Daoy (cell line): ENCODE data around the gene SMG9. TPM values are rescaled to one million over a fixed set of nuclear protein-coding genes. Genes with fewer than 3 reads are reported as not detected.
"Not testable (repeated sequence)": the region's sequence is repeated elsewhere in the genome, so short reads cannot be mapped to it uniquely, and the experiment has no call there.

Experiments
- DNase-seq: peaks from one replicate; pipeline ENCODE4 v3.0.0-alpha.2; 2015; ENCODE audit warnings: low read depth
- total RNA-seq: library from RNA; depleted of rRNA; stranded (reverse); fragments of >200 nt; shearing (Covaris generic); gene quantifications from 2 replicates; pipeline ENCODE4 v1.2.3, GENCODE V29; 2014; rRNA removed

Gene SMG9
- total RNA-seq, 1 experiment from 2014 or later = 14.1 TPM

DNA sequence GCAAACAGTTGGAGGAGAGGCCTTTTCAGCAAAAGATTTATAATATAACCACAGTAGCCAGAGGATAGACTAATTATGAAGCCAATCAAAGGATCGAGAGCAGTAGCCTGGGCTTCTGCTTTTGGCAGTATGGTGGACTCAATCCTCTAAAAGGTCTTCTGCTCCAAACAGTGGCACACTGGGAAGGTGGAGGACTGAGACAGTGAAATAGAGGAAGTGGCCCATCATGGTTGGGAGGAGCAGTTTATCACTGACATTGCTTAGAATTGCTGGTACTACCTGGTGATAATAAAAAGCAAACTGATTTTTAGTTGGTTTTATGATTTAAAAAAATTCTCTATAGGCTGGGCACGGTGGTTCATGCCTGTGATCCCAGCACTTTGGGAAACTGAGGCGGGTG, 63.9 kb downstream of the SMG9 start:
- no peak for DNase-seq

GRCh38 chr19:43690444-43690843, 64.3 kb downstream of the SMG9 start:
- no peak for DNase-seq

DNA sequence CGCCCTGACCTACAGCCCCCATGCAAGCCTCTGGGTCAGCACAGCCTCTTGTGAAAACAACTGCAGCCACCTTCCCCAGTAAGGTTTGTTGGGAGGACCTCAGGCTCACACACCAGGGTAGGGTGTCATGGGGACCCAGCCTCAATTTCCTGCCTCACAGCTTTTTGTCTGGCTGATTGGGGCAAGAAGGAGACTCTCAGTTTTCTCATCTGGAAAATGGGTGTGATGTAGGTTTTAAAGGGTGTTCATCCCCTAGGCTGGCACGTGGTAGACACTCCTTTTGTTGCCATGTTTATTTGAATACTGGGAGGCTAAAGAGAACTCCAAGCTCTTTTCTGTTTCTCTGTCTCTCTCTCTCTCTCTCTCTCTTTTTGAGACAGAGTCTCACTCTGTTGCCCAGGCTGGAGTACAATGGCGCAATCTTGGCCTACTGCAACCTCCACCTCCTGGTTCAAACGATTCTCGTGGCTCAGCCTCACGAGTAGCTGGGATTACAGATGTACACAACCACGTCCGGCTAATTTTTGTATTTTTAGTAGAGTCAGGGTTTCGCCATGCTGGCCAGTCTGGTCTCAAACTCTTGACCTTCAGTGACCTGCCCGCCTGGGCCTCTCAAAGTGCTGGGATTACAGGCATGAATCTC, 66.6 kb downstream of the SMG9 start:
- no peak for DNase-seq

DNA sequence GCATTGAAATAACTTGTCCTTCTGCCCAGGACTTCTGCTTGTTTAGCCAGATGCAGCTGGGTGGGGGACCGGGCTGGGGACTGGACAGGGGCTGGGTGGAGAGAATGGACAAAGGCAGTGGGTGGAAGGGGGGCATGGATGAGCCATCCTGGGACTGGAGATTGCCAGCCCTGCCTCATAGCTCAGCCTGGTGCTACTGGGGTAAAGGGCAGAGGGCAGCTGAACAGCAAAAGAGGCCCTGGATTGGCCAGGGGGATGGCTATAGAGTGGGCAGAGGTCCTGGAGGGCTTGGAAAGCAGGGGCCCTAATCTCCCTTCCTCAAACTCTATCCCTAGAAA, 67.1 kb downstream of the SMG9 start:
- peak; percentile 21 for DNase-seq

DNA sequence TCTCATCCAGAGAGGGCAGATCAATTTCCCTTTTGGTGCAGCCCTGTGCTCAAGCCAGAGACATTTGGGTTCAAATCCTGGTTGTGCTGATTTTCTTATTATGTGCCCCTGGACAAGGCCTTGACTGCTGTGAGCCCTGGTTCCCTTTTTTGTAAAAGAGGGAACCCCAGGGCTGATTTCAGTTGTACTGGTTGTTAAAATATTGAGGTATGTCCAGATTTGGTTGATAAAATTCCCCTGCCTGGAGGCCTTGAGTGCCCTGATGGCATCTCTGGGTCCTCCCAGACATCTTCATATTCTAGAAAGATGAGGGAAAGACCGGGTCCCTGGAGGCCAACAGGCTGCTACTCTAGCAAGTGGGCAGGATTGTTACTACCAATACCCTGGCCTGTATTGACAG, 70.4 kb downstream of the SMG9 start:
- DNase-seq = no peak

DNA sequence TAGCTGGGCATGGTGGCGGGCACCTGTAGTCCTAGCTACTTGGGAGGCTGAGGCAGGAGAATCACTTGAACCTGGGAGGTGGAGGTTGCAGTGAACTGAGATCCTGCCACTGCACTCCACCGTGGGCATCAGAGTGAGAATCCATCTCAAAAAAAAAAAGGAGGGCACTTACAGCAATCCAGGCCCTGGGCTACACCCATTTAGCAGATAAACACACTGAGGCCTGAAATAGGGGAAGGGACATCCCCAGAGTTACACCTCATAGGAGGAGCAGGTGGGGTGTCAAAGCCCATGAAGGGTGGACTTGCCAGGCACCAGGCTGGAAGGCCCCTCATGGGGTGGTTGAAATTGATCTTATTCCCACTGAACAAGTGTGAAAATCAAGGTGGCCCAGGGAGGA, 70.9 kb downstream of the SMG9 start:
- DNase-seq = no peak

DNA sequence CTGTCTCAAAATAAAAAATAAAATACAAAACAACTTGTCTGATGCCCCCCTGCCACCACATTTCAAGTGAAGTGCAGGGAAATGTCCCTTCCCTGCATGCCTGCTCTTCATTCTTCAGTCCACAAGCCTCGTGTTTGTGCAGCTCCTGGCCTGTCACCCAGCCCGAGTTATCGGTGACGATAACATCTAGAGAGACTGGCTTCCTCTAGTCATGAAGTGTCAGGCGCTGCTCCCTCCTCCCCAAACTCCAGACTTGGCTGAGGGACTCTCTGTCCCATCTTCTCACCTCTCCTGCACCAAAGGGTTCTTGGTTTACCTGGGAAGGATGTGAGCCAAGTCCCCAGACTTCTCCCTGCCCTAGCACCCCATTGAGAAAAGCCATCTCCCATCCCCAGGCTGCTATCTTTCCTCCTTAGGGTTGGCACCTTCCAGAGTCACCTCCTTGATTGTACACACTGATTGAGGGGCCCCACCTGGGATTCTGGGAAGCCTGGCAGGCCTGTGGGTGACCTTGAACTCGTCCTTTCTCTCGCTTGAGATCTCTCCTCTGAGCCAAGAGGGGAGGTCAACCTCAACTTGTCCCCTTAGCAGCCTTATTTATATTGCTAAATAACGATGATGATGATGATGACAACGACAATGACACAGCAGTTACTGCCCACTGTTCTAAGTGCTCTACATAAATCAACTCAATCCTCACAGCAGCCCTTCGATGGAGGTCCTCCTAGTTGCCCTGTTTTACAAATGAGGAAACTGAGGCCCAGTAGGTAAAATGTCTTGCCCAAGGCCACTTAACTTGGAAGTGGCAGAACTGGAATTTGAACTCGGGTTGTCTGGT, 71.7 kb downstream of the SMG9 start:
- no peak for DNase-seq

DNA sequence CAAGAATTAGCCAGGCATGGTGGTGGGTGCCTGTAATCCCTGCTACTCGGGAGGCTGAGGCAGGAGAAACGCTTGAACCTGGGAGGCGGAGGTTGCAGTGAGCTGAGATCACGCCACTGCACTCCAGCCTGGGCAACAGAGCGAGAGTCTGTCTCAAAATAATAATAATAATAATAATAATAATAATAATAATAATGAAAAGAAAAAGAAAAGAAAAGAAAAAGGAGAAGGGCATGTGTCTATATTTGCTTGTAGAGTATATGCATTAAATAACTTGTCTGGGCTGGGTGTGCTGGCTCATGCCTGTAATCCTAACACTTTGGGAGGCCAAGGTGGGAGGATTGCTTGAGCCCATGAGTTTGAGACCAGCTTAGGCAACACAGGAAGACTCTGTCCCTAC, 72.5 kb downstream of the SMG9 start:
- DNase-seq = not testable (repeated sequence)

DNA sequence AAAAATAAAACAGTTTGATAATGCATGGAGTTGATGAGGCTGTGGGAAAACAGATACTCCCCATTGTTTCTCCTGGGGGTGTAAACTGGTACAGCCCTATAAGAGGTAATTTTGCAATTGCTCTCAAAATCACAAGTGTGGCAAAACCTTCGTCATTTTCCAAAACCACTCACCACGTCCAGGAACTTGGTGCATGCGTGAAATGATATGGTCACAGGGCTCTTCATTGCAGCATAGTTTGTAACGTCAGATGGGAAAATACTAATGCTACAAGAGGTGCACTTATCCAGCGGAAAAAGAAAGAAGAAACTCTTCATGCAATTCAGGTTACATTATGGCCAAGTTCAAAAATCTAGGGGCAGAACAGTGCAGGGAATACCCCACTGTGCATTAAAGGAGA, 72.9 kb downstream of the SMG9 start:
- no peak for DNase-seq

GRCh38 chr19:43678512-43679261, 76.1 kb downstream of the SMG9 start:
- DNase-seq = no peak

Other genes starting within 250 kb of the SMG9 start
- gene ETHE1, start 227.8 kb downstream of the SMG9 start, total RNA-seq = 17.9 and 29.7 TPM in 2 replicates
- gene ZNF575, start 221.8 kb downstream of the SMG9 start, total RNA-seq = not detected in 2 replicates
- 40.1 and 42.7 TPM in 2 replicates for gene XRCC1, start 179.4 kb downstream of the SMG9 start, total RNA-seq
- gene PINLYP, start 179.2 kb downstream of the SMG9 start, total RNA-seq = 0.11 and 0.12 TPM in 2 replicates
- 15.8 and 20.4 TPM in 2 replicates for gene IRGQ, start 158.8 kb downstream of the SMG9 start, total RNA-seq
- 13.8 and 16.0 TPM in 2 replicates for gene ZNF576, start 158.4 kb downstream of the SMG9 start, total RNA-seq
- not detected in 2 replicates for gene SRRM5, start 142.9 kb downstream of the SMG9 start, total RNA-seq
- 40.5 and 41.9 TPM in 2 replicates for gene ZNF428, start 135.3 kb downstream of the SMG9 start, total RNA-seq
- 4.8 and 9.9 TPM in 2 replicates for gene CADM4, start 115.1 kb downstream of the SMG9 start, total RNA-seq
- gene PLAUR, start 84.8 kb downstream of the SMG9 start, total RNA-seq = 159 and 206 TPM in 2 replicates
- not detected in 2 replicates for gene IRGC, start 38.9 kb downstream of the SMG9 start, total RNA-seq
- 6.0 and 9.8 TPM in 2 replicates for gene KCNN4, start 26.0 kb upstream of the SMG9 start, total RNA-seq
- 0.89 and 2.9 TPM in 2 replicates for gene LYPD5, start 47.5 kb upstream of the SMG9 start, total RNA-seq
- 5.8 and 17.6 TPM in 2 replicates for gene ZNF283, start 72.4 kb upstream of the SMG9 start, total RNA-seq
- 0.11 and 0.57 TPM in 2 replicates for gene ZNF404, start 129.0 kb upstream of the SMG9 start, total RNA-seq
- gene ZNF45, start 180.3 kb upstream of the SMG9 start, total RNA-seq = 11.3 and 12.6 TPM in 2 replicates
- gene ZNF221, start 196.3 kb upstream of the SMG9 start, total RNA-seq = 3.0 and 6.3 TPM in 2 replicates
- gene ZNF155, start 229.2 kb upstream of the SMG9 start, total RNA-seq = 8.0 and 9.0 TPM in 2 replicates
- 3.0 and 4.9 TPM in 2 replicates for gene ZNF230, start 248.0 kb upstream of the SMG9 start, total RNA-seq